Measurements from ENCODE around the gene FAM219A. TPM values are rescaled to one million over a fixed set of nuclear protein-coding genes. Genes with fewer than 3 reads are reported as not detected.

Gene FAM219A
- total RNA-seq, 4 donors from 2014 or later: 12.6 to 19.7 (median 13.5) TPM

DNA sequence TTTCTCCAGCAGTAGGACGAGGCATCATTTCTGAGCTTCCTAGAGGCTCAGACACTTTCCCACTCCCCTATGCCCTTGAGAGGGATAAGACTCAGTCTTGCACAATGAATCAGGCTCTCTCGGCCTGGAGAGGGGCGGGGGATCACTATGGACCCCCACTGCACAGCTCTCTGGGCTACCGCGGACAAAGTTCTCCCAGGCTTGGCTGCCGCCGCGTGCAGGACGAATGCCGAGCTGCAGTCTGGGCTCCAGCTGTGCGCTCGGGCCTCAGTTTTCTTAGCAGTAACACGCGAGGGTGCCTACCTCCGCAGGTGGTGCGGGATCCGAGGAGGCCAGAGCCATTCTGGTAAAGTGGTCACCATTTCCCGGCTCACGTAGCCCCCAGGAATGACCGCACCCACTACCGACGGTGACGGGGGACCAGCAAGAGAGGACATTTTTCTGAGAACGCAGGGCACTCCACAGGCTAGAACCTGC lies 78.3 kb downstream of the FAM219A start:
- TF ChIP-seq, protein P1, sequence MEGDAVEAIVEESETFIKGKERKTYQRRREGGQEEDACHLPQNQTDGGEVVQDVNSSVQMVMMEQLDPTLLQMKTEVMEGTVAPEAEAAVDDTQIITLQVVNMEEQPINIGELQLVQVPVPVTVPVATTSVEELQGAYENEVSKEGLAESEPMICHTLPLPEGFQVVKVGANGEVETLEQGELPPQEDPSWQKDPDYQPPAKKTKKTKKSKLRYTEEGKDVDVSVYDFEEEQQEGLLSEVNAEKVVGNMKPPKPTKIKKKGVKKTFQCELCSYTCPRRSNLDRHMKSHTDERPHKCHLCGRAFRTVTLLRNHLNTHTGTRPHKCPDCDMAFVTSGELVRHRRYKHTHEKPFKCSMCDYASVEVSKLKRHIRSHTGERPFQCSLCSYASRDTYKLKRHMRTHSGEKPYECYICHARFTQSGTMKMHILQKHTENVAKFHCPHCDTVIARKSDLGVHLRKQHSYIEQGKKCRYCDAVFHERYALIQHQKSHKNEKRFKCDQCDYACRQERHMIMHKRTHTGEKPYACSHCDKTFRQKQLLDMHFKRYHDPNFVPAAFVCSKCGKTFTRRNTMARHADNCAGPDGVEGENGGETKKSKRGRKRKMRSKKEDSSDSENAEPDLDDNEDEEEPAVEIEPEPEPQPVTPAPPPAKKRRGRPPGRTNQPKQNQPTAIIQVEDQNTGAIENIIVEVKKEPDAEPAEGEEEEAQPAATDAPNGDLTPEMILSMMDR (IDR thresholded peaks at IDR 0.05): no peak
- no peak for TF ChIP-seq POLR2A (IDR thresholded peaks at IDR 0.05)
- no peak overlapping the region for H3K4me3 ChIP-seq (ENCODE audit: low read depth, poor library complexity, severe bottlenecking)
- peak in 1 of 2 donors; percentile 84 for DNase-seq (ENCODE audit: low spot score in 2 of 2)
- 34 to 39% methylated on average over 22 to 24 of the region's 24 CpGs for WGBS, 2 donors
- intact Hi-C loops (cut with DNase I; ENCODE audit: low total_unique reads): no loop called here

DNA sequence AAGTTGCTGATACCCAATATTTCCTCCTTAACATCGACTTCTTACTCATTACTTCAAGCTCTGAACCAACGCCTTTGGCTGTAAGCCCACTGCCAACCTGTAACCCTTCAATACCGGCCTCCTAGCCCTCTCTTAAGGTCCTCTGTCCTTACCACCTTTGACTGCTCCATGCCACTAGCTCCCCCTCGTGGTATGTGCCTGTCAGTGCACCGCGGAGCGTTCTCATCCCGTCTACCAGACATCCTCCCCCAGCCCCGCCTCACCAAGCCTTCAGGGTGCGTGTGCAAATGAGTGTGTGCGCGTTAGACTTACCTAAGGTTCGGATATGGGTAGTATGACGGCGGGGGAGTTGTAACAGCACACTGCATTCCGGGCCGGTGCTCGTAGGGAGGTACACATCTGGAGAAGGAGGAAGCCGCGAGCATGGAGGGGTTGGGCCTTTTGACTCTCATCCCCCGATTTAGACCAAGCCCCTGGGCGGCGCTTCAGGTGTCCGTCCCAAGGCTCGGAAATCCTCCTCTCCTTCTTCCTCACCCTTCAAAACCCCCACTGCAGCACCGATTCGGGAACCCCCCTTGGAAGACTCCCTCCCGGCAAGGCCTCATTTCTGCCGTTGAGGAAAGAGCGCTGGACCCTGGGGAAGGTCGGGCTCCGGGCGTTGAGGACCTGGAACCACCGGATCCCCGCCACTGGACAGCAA lies 78.9 kb downstream of the FAM219A start:
- TF ChIP-seq POLR2A (IDR thresholded peaks at IDR 0.05): no peak
- TF ChIP-seq, protein P1 (IDR thresholded peaks at IDR 0.05): peak in 1 of 3 donors; percentile 96
- DNase-seq (ENCODE audit: low spot score in 2 of 2): peak; percentile 86 to 98
- intact Hi-C loops (cut with DNase I; ENCODE audit: low total_unique reads): loop anchor here (2.0 to 10.0 kb wide), 2 partner anchors 47 to 255 kb away; partner anchors contain the start of gene DCAF12
- 8 to 10% methylated on average over 34 to 35 of the region's 35 CpGs for WGBS, 2 donors
- H3K4me3 ChIP-seq (ENCODE audit: low read depth, poor library complexity, severe bottlenecking): no peak overlapping the region

DNA sequence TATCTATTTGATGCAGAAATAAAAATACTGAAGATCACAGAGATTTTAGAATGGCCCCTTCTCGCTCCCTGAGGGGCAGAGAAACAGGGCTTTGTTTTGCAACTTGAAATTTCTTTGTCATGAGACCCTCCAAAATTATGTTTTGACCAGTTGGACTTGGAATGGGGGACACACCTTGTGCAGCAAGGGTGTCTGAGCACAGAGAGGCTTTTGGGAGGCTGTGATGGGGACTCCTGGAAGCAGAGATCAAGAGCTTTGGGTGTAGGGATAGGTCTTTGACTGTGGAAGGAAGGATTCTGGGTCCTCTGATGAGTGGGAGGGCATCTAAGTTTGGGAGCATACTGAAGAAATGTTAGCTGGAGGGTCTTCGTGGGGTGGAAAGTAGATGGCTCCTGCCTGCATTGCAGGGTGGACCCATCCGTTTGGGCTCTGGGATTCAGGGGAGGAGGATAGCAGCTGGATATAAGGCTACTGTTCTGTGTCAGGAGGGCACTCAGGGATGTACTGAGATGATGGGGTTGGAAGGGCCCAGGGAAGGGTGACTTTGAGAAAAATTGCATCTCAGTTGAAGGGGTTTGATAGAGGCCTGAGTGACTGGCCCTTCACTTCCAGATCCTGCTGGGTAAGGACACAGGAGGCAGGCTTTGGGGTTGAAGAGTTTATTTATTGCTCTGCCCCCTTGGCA lies 79.9 kb downstream of the FAM219A start:
- intact Hi-C loops (cut with DNase I; ENCODE audit: low total_unique reads): loop anchor here (2.0 to 10.0 kb wide), 2 partner anchors 46 to 254 kb away; partner anchors contain the start of gene DCAF12
- no peak overlapping the region for H3K4me3 ChIP-seq (ENCODE audit: low read depth, poor library complexity, severe bottlenecking)
- WGBS, 2 donors: 86 to 96% methylated on average over 3 of the region's 3 CpGs
- TF ChIP-seq POLR2A (IDR thresholded peaks at IDR 0.05): no peak
- TF ChIP-seq, protein P1 (IDR thresholded peaks at IDR 0.05): no peak
- peak in 1 of 2 donors; percentile 79 for DNase-seq (ENCODE audit: low spot score in 2 of 2)

DNA sequence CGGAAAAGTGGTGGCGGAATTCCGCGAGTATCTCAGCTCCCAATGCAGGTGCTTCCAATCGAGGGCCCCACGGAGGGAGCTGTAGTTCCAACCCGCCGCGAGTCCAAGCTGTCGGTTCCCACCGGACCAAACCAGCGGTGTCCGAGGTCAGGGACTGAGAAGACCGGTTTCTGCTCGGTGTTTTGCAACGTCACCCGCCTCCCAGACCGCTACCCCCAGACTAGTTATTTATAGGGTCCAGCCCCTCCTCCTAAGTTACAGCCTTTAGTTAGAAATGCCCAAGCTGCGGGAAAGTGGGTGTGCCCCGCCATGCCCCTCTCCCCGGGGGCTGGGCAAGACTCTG lies 81.0 kb downstream of the FAM219A start:
- peak in 1 of 2 donors; percentile 87 for DNase-seq (ENCODE audit: low spot score in 2 of 2)
- peak overlapping the region; percentile 51 for H3K4me3 ChIP-seq (ENCODE audit: low read depth, poor library complexity, severe bottlenecking)
- intact Hi-C loops (cut with DNase I; ENCODE audit: low total_unique reads): loop anchor here (10.0 kb wide), 1 partner anchor 253 kb away; the partner anchor contains the start of gene DCAF12
- WGBS, 2 donors: 4 to 5% methylated on average over 19 to 20 of the region's 21 CpGs
- no peak for TF ChIP-seq POLR2A (IDR thresholded peaks at IDR 0.05)
- TF ChIP-seq, protein P1 (IDR thresholded peaks at IDR 0.05): no peak

DNA sequence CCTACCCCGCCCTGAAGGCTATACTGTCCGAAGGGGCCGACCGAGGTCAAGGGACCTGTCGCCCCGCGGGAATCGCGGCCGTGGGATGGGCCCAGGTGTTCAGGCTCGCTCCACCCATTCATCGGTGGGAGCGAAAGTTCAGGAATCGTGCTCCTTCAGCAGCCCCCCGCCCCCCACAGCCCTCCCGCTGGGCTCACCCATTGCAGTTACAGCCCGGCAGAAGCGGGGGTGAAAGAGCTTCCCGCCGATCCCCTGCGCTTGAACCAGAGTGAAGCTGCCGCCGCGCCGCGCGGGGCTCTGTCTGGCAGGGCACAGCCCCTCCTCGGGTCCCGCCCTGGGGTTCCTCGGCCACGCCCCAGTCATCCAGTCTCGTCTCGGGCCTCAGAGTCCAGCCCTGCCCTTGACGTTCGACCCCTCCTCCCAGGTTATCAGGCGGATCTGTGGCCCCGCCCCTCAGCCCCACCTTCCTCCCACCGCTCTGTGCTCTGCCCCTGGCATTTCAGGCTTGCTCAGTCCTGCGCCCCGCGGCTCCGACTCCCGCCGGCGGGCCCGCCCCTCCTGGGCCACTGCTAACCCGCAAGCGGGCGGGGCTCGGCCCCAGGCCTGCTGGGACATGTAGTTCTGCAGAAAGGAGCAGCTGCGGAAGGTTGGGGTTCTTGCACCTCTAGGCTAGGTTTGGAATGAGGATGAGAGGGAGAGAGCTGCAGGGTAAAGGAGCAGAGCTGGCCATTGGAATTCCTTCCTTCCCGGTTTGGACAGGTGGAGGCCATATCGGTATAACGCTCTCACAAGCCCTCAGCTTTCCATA lies 81.6 kb downstream of the FAM219A start, which contains the start of gene MYORG:
Gene MYORG (minus strand): TSS at position 303 of the 808 bp plus-strand sequence. CDS start 3,955 bp downstream, outside the sequence.
- TF ChIP-seq, protein P1 (IDR thresholded peaks at IDR 0.05): no peak
- no peak for TF ChIP-seq POLR2A (IDR thresholded peaks at IDR 0.05)
- peak; percentile 91 to 98 for DNase-seq (ENCODE audit: low spot score in 2 of 2)
- peak within 1 kb of the TSS; percentile 51 for H3K4me3 ChIP-seq (ENCODE audit: low read depth, poor library complexity, severe bottlenecking)
- intact Hi-C loops (cut with DNase I; ENCODE audit: low total_unique reads): loop anchor here (10.0 kb wide), 1 partner anchor 252 kb away; the partner anchor contains the start of gene DCAF12
- WGBS, 2 donors: 0 to 1% methylated on average over 38 to 45 of the region's 54 CpGs

Data from lower leg skin (tissue), 4 donors.